ENCODE data around the gene SNTA1.

- TF ChIP-seq CTCF (IDR thresholded peaks at IDR 0.05) (no peak), POLR2A (IDR thresholded peaks at IDR 0.05) (no peak)
These were observed 34.0 kb upstream of the SNTA1 start for GRCh38 chr20:33477386-33478234.
